Testis (tissue), 2 donors: ENCODE data around the gene NBPF14.
"Not testable (repeated sequence)": the region's sequence is repeated elsewhere in the genome, so short reads cannot be mapped to it uniquely, and the experiment has no call there.

Experiments
- POLR2A ChIP-seq: fragments of 450-650 bp; IDR thresholded peaks from one replicate; pipeline ENCODE4 v1.6.1; 2017; ENCODE audit warnings: antibody characterized with exemption, mild to moderate bottlenecking, moderate library complexity
- TF ChIP-seq, protein P1 (sequence below), 3 experiments: fragments of 450-650 bp in 2 of 3; fragments of 200-600 bp in 1 of 3; sonication (generic) in 1 of 3; IDR thresholded peaks; one replicate each; pipeline ENCODE4 v1.5.1; 2016 to 2019; ENCODE audit warnings: antibody characterized with exemption in 3 of 3, mild to moderate bottlenecking in 2 of 3, moderate library complexity in 1 of 3

DNA sequence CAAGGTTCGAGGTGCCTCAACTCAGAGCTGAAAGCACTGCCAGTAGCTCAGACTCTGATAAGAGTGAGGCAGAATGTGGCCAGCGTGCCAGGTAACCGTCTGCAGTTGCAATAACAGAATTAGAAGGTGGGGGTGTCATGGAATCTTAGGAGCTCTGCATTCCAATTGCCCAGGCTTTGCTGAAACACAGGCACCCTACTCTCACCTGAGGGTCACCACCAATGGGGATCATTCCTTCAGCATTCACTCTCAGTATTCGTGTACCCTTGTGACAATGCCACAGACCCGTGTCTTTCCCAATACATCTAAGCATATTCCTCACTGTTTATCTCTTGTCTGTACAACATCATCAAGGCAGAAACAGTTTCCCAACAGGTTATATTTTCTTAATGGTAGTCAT lies at the start of gene NBPF14:
- TF ChIP-seq, protein P1, sequence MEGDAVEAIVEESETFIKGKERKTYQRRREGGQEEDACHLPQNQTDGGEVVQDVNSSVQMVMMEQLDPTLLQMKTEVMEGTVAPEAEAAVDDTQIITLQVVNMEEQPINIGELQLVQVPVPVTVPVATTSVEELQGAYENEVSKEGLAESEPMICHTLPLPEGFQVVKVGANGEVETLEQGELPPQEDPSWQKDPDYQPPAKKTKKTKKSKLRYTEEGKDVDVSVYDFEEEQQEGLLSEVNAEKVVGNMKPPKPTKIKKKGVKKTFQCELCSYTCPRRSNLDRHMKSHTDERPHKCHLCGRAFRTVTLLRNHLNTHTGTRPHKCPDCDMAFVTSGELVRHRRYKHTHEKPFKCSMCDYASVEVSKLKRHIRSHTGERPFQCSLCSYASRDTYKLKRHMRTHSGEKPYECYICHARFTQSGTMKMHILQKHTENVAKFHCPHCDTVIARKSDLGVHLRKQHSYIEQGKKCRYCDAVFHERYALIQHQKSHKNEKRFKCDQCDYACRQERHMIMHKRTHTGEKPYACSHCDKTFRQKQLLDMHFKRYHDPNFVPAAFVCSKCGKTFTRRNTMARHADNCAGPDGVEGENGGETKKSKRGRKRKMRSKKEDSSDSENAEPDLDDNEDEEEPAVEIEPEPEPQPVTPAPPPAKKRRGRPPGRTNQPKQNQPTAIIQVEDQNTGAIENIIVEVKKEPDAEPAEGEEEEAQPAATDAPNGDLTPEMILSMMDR (IDR thresholded peaks at IDR 0.05): not testable (repeated sequence)
- TF ChIP-seq POLR2A: not testable (repeated sequence)
